ENCODE data around the gene CCDC18.

DNA sequence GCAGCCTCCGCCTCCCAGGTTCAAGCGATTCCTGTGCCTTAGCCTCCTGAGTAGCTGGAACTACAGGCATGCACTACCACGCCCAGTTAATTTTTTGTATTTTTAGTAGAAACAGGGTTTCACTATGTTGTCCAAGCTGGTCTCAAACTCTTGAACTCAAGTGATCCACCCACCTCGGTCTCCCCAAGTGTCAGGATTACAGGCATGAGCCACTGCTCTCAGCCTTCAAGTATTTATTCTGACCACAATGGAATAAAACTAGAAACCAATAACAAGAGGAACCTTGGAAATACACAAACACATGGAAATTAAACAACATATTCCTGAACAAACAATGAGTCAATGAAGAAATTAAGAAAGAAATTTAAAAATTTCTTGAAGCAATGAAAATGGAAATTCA lies 132.5 kb downstream of the CCDC18 start:
- TF ChIP-seq, protein P1, sequence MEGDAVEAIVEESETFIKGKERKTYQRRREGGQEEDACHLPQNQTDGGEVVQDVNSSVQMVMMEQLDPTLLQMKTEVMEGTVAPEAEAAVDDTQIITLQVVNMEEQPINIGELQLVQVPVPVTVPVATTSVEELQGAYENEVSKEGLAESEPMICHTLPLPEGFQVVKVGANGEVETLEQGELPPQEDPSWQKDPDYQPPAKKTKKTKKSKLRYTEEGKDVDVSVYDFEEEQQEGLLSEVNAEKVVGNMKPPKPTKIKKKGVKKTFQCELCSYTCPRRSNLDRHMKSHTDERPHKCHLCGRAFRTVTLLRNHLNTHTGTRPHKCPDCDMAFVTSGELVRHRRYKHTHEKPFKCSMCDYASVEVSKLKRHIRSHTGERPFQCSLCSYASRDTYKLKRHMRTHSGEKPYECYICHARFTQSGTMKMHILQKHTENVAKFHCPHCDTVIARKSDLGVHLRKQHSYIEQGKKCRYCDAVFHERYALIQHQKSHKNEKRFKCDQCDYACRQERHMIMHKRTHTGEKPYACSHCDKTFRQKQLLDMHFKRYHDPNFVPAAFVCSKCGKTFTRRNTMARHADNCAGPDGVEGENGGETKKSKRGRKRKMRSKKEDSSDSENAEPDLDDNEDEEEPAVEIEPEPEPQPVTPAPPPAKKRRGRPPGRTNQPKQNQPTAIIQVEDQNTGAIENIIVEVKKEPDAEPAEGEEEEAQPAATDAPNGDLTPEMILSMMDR (conservative IDR thresholded peaks at IDR 0.05; ENCODE audit: low read length) = no peak
- no peak for TF ChIP-seq EZH2phosphoT487 (IDR thresholded peaks at IDR 0.05; ENCODE audit: borderline replicate concordance)
